Prostate gland (tissue), 2 donors: ENCODE measurements around the gene IRS1. TPM values are rescaled to one million over a fixed set of nuclear protein-coding genes. Genes with fewer than 3 reads are reported as not detected.
A peak's percentile ranks its signal among the peaks of the same experiment; 100 is the strongest.
"Not testable (repeated sequence)": the region's sequence is repeated elsewhere in the genome, so short reads cannot be mapped to it uniquely, and the experiment has no call there.

Experiments used
- DNase-seq: peaks from one replicate; pipeline ENCODE4 v3.0.0-alpha.2; 2019; ENCODE audit warnings: low spot score
- H3K27ac ChIP-seq, 2 donors: fragments of 200-600 bp; sonication (generic); 2 replicates each; pipeline ENCODE4 v1.5.1; 2017 to 2019
- H3K27me3 ChIP-seq: fragments of 200-600 bp; sonication (generic); replicated peaks from 2 replicates; pipeline ENCODE4 v1.5.1; 2019; ENCODE audit not compliant: insufficient read depth
- H3K36me3 ChIP-seq, 2 donors: fragments of 200-600 bp; sonication (generic); 1 replicate in 1 of 2; 2 replicates in 1 of 2; pipeline versions ENCODE4 v1.5.1 to v1.8.1; 2017 to 2019
- H3K4me1 ChIP-seq: fragments of 200-600 bp; sonication (generic); replicated peaks from 2 replicates; pipeline ENCODE4 v1.5.1; 2019
- H3K4me3 ChIP-seq, 2 donors: fragments of 200-600 bp; sonication (generic); 2 replicates each; pipeline ENCODE4 v1.5.1; 2017 to 2019
- H3K9me3 ChIP-seq: fragments of 200-600 bp; sonication (generic); 2 replicates; pipeline ENCODE4 v1.5.1; 2017
- CTCF ChIP-seq, 4 experiments: fragments of 200-600 bp in 2 of 4; fragments of 450-650 bp in 2 of 4; sonication (generic) in 2 of 4; IDR thresholded peaks; 1 replicate in 3 of 4; 2 replicates in 1 of 4; pipeline ENCODE4 v1.5.1; 2016 to 2019; ENCODE audit warnings: antibody characterized with exemption in 4 of 4, mild to moderate bottlenecking in 2 of 4, moderate library complexity in 2 of 4
- POLR2A ChIP-seq: fragments of 450-650 bp; IDR thresholded peaks from one replicate; pipeline ENCODE4 v1.6.1; 2016; ENCODE audit warnings: antibody characterized with exemption, mild to moderate bottlenecking
- POLR2AphosphoS5 ChIP-seq: sonication (generic); formaldehyde crosslinking; IDR thresholded peaks from one replicate; pipeline ENCODE4 v1.6.1; 2017; ENCODE audit warnings: antibody characterized with exemption
- whole genome bisulfite sequencing: methylation state at CpG from one replicate; pipeline ENCODE4 v1.1.5; 2018; 5-methylcytosine and 5-hydroxymethylcytosine counted together
- intact Hi-C: fragments of 100-400 bp; cut with DNase I; formaldehyde crosslinking; loops from one replicate; pipeline ENCODE4 v1.14.2; 2022
- total RNA-seq, 2 donors: library from RNA; depleted of rRNA; stranded (reverse); fragments of >200 nt; gene quantifications; one replicate each; pipeline ENCODE4 v1.1.0, GENCODE V29; 2016

IRS1 gene
- total RNA-seq, 2 donors from 2014 or later = 37.6 to 40.6 TPM

- H3K4me1 ChIP-seq = peaks cover 7% of the 10 kb centered on the region
- TF ChIP-seq CTCF (IDR thresholded peaks at IDR 0.05) (no peak), POLR2AphosphoS5 (no peak), POLR2A (no peak)
- DNase-seq = no peak
- H3K9me3 ChIP-seq = no peaks in the 10 kb centered on the region
- H3K27me3 ChIP-seq = no peaks in the 10 kb centered on the region
- H3K4me3 ChIP-seq = peak overlapping the region; percentile 60 to 82
- WGBS = 8% methylated on average over 26 of the region's 26 CpGs
- intact Hi-C loops = loop anchor here (10.0 kb wide), 1 partner anchor 139 kb away; no protein-coding TSS in a partner anchor
- H3K27ac ChIP-seq = peak overlapping the region; percentile 96 to 99
- H3K36me3 ChIP-seq = no peaks in the 10 kb centered on the region
Measured at GRCh38 chr2:226835420-226835795, 35.8 kb upstream of the IRS1 start.

- not testable (repeated sequence) for H3K9me3 ChIP-seq, H3K27me3 ChIP-seq, H3K27ac ChIP-seq, DNase-seq, H3K4me1 ChIP-seq, H3K36me3 ChIP-seq
- H3K4me3 ChIP-seq = peak overlapping the region in 1 of 2 donors; percentile 82
- 92% methylated on average over 18 of the region's 18 CpGs for WGBS
- intact Hi-C loops = loop anchor here (10.0 kb wide), 1 partner anchor 140 kb away; no protein-coding TSS in a partner anchor
Measured at GRCh38 chr2:226834880-226835279, 35.3 kb upstream of the IRS1 start.

GRCh38 chr2:226832061-226832460 is 32.4 kb upstream of the IRS1 start:
- intact Hi-C loops = loop anchor here (10.0 kb wide), 1 partner anchor 143 kb away; no protein-coding TSS in a partner anchor
- WGBS = 82% methylated on average over 1 of the region's 1 CpG
- H3K4me3 ChIP-seq = no peak overlapping the region

GRCh38 chr2:226831266-226831665 is 31.6 kb upstream of the IRS1 start:
- Histone ChIP-seq H3K27ac (no peak overlapping the region), H3K27me3 (no peaks in the 10 kb centered on the region), H3K9me3 (no peaks in the 10 kb centered on the region), H3K36me3 (no peaks in the 10 kb centered on the region), H3K4me1 (no peaks in the 10 kb centered on the region), H3K4me3 (no peak overlapping the region)
- intact Hi-C loops = loop anchor here (10.0 kb wide), 1 partner anchor 144 kb away; no protein-coding TSS in a partner anchor
- TF ChIP-seq CTCF (IDR thresholded peaks at IDR 0.05) = no peak
- TF ChIP-seq POLR2AphosphoS5 = no peak
- TF ChIP-seq POLR2A = no peak
- WGBS = 52% methylated on average over 4 of the region's 4 CpGs
- no peak for DNase-seq

More at GRCh38 chr2:226832061-226832460, 32.4 kb upstream of the IRS1 start:
- H3K27ac ChIP-seq = no peak overlapping the region
- H3K36me3 ChIP-seq = no peaks in the 10 kb centered on the region
- peaks cover 2% of the 10 kb centered on the region for H3K4me1 ChIP-seq
- H3K27me3 ChIP-seq = no peaks in the 10 kb centered on the region
- no peaks in the 10 kb centered on the region for H3K9me3 ChIP-seq
- no peak for DNase-seq
- TF ChIP-seq POLR2A (no peak), POLR2AphosphoS5 (no peak)

- H3K4me1 ChIP-seq = no peaks in the 10 kb centered on the region
- no peaks in the 10 kb centered on the region for H3K9me3 ChIP-seq
- intact Hi-C loops = loop anchor here (10.0 kb wide), 1 partner anchor 145 kb away; no protein-coding TSS in a partner anchor
- WGBS = 91% methylated on average over 8 of the region's 8 CpGs
- no peaks in the 10 kb centered on the region for H3K27me3 ChIP-seq
- H3K36me3 ChIP-seq = no peaks in the 10 kb centered on the region
- H3K27ac ChIP-seq = no peak overlapping the region
- H3K4me3 ChIP-seq = no peak overlapping the region
- no peak for DNase-seq
- no peak for TF ChIP-seq CTCF (IDR thresholded peaks at IDR 0.05)
- TF ChIP-seq POLR2AphosphoS5 = no peak
- TF ChIP-seq POLR2A = no peak
Measured at GRCh38 chr2:226829721-226830631, 30.4 kb upstream of the IRS1 start.
